Activated T-cell treated with anti-CD3 and anti-CD28 coated beads, Interleukin-2, amount 50 U/mL, for 4 hours (primary cell): ENCODE results near the gene MOGAT2. TPM values are rescaled to one million over a fixed set of nuclear protein-coding genes. Genes with fewer than 3 reads are reported as not detected.
"Not testable (repeated sequence)": the region's sequence is repeated elsewhere in the genome, so short reads cannot be mapped to it uniquely, and the experiment has no call there.

Experiments used
- ATAC-seq, 2 donors: fragments of 200-7000 bp; cut with Tn5 transposase; one replicate each; pipeline ENCODE4 v1.10.0; 2021
- DNase-seq: peaks from one replicate; pipeline ENCODE4 v3.0.0-alpha.2; 2020
- H3K27me3 Mint-ChIP-seq: one replicate; pipeline ENCODE4 v1.8.0; 2021; ENCODE audit warnings: low read depth, mixed read lengths
- H3K36me3 Mint-ChIP-seq: one replicate; pipeline ENCODE4 v1.8.0; 2022; ENCODE audit warnings: mixed read lengths; ENCODE audit not compliant: insufficient read depth
- H3K4me1 Mint-ChIP-seq: one replicate; pipeline ENCODE4 v1.8.0; 2021; ENCODE audit warnings: low read depth, mixed read lengths
- H3K4me3 Mint-ChIP-seq: one replicate; pipeline ENCODE4 v1.8.0; 2021; ENCODE audit warnings: mild to moderate bottlenecking, moderate library complexity, mixed read lengths
- H3K9me3 Mint-ChIP-seq: one replicate; pipeline ENCODE4 v1.8.0; 2021; ENCODE audit warnings: mixed read lengths
- total RNA-seq, 3 donors: library from RNA; stranded (reverse); gene quantifications; one replicate each; pipeline ENCODE4 v1.2.1, GENCODE V29; 2021

The MOGAT2 gene
- total RNA-seq, result under 1 TPM in 1 of 3 donors, not detected in 2; 0.13 TPM

DNA sequence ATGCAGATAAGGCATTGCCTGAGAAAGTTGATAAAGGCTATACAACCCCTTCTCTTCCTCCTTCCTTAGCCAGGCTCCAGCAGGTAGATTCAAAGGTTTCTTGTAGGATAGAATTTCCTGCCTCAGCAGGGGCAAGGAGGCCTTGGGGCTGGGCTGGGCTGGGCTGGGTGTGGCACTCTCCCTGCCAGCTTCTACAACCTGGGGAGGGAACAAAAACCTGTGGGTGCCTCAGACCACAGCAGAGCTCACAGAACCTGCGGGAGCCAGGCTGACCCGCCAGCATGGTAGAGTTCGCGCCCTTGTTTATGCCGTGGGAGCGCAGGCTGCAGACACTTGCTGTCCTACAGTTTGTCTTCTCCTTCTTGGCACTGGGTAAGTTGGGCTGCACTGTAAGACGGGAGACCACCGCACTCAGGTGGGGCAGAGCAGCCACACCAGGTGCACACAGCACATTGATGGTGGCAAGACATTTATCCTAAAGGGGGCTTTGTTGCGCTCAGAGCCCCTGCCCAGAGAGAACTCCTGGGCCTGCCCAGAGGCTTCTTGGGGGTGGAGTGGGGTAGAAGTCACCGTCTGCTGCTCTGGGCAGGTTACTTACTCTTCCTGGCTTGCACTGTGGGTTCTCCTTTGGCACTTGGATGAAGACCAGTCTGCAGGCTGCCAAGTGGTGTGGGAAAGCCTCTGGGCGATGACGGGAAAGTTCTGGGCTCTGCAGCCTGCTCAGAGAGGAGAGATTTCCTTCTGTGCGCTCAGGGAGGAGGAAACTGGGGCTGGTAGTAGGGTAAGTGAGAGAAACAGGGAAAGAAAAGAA lies at the start of gene MOGAT2:
MOGAT2 (plus strand) TSS at position 231 of the 811 bp plus-strand sequence; CDS start at position 282, 51 bp downstream.
- DNase-seq (no peak), ATAC-seq (no peak)
- no peaks in the 10 kb centered on the region for H3K9me3 Mint-ChIP-seq
- H3K27me3 Mint-ChIP-seq, result no peaks in the 10 kb centered on the region
- H3K4me3 Mint-ChIP-seq, result no peak within 1 kb of the TSS
- H3K36me3 Mint-ChIP-seq, result no peaks in the 10 kb centered on the region
- no peaks in the 10 kb centered on the region for H3K4me1 Mint-ChIP-seq

DNA sequence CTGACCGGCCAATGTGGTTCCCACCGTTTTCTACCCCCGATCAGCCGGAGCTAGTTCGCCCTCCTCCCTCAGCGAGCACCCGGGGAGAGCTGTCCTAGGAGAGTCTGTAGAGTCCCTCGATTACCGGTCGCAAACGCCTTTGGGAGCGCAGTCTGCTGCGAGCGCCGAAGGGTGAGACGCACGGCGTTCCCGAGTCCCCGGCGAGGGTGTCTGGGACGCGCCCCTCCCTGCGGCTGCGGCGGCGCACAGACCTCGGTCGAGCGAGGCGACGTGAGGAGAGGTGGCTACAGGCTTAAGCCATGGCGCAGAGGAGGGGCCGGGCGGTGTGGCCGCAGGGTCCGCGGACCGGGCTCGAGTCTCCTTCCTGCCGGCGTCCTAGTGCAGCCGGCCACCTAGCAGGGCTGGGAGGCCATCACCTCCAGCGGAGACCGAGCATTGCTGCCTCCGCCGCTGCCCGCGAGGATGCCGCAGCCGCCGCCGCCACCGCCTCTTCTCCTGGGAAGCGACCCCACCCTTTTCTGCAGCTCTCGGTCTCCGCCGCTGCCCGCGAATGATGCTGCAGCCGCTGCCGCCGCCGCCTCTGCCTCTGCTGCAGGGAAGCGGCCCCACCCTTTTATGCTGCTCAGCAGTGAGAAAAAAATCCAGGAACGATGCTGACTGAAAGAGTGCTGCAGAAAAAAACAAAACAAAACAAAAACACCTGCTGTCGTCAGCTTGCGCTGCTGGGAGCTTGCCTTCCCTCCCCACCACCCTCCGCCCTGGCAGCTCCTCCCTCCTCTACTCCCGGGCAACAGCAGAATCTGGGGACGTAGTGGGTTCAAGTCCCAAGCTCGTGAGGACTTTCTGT lies 49.0 kb upstream of the MOGAT2 start, which contains the start of gene MAP6:
MAP6 (minus strand) TSS at position 588 of the 847 bp plus-strand sequence. CDS start 669 bp downstream, outside the sequence.
- no peaks in the 10 kb centered on the region for H3K9me3 Mint-ChIP-seq
- ATAC-seq (peak; percentile 58 to 59), DNase-seq (no peak)
- peaks cover 71% of the 10 kb centered on the region for H3K27me3 Mint-ChIP-seq
- no peaks in the 10 kb centered on the region for H3K36me3 Mint-ChIP-seq
- peaks cover 10% of the 10 kb centered on the region for H3K4me1 Mint-ChIP-seq
- H3K4me3 Mint-ChIP-seq, result peak within 1 kb of the TSS; percentile 80

DNA sequence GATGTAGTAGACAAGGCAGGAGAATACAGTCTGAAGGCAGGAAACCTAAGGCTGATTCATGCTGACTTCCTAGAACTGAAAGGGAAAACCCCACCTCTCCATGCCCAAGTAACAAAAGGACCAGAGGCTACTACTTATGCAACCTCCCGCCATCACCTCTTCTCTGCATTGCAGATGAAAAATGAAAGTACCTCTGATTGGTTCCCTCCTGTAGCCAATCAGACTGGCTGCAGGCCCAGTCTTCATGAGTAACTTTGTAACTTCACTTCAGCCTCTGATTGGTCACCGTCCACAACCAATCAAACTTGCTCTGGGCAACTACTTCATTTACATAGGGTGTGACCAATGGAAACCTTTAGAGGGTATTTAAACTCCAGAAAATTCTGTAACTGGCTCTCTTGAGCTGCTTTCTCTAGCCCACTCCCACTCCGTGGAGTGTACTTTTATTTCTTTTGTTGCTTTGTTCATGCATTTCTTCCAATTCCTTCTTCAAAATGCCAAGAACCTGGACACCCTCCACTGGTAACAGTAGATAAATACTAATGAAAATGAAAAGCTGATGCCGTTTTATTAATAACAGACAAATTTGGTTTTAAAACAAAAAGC lies 43.6 kb upstream of the MOGAT2 start:
- H3K27me3 Mint-ChIP-seq, result peaks cover 45% of the 10 kb centered on the region
- DNase-seq, result no peak
- ATAC-seq, result peak; percentile 78 to 85

DNA sequence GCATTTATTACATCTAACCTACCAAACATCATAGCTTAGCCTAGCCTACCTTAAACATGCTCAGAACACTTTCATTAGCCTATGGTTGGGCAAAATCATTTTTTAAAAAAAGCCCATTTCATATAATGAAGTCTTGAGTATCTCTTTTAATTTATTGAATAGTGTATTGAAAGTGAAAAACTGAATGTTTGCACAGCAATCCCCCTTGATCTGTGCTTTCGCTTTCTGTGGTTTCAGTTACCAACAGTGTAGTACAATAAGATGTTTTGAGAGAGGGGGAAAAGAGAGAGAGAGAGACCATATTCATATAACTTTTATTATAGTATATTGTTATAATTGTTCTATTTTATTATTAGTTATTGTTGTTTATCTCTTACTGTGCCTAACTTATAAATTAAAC lies 40.4 kb upstream of the MOGAT2 start:
- ATAC-seq (peak; percentile 59 to 60), DNase-seq (no peak)
- Mint-ChIP-seq H3K4me3 (no peak overlapping the region), H3K4me1 (peaks cover 4% of the 10 kb centered on the region), H3K9me3 (no peaks in the 10 kb centered on the region), H3K36me3 (no peaks in the 10 kb centered on the region), H3K27me3 (peaks cover 26% of the 10 kb centered on the region)

More for the DNA sequence above, 43.6 kb upstream of the MOGAT2 start:
- Mint-ChIP-seq H3K4me1 (peaks cover 5% of the 10 kb centered on the region), H3K4me3 (no peak overlapping the region), H3K36me3 (no peaks in the 10 kb centered on the region), H3K9me3 (no peaks in the 10 kb centered on the region)

DNA sequence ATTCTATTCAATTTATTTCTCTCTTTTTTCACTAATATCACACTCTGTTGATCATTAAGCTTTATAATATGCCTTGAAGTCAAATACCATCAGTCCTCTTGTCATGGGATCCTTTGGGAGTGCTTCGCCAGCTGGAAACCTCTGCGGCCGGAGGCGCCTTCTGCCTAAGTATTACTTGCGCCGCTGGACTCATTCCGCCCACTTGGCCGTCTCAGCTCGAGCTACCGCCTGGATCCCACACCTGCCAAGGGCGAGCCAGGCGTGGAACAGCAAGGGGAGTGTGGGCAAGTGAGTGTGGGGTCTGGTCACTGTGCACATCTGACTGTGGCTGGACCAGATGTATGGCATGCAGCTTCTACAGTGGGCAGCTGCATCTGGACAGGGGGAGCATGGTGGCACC lies 39.7 kb upstream of the MOGAT2 start:
- peaks cover 24% of the 10 kb centered on the region for H3K27me3 Mint-ChIP-seq
- no peaks in the 10 kb centered on the region for H3K9me3 Mint-ChIP-seq
- no peak overlapping the region for H3K4me3 Mint-ChIP-seq
- DNase-seq (no peak), ATAC-seq (no peak)
- H3K36me3 Mint-ChIP-seq, result no peaks in the 10 kb centered on the region
- H3K4me1 Mint-ChIP-seq, result peaks cover 4% of the 10 kb centered on the region

DNA sequence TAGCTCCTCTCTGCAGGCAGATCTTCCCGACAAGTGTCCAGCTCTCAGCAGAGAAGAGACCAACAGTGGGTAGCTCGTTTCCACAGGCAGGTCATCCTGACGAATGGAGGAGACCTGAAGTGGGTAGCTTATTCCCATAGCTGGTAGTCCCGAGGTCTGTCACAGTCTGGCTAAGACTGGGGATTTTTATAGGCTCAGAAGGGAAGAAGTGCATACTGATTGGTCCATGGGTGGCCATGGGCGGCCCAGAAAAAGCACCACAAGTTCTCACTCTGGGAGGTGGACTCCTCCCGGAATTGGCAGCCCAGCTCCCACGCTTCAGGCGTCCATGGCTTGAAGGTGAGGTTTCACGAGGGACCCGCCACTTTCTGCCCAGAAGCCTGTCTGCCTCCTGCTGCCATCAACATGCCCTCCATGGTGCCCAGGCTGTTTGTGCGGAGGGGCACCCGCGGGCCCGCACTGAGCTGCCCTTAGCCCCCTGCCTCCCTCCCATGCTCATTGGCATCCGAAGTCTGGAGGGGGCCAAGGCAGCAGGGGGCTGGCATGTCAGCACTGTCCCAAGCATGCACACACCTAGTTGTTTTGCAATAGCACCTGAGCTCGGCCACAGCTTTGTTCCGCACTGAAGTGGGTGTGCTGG lies 38.9 kb upstream of the MOGAT2 start:
- Mint-ChIP-seq H3K27me3 (peaks cover 31% of the 10 kb centered on the region), H3K9me3 (no peaks in the 10 kb centered on the region), H3K4me1 (peaks cover 4% of the 10 kb centered on the region), H3K36me3 (no peaks in the 10 kb centered on the region), H3K4me3 (no peak overlapping the region)
- no peak for ATAC-seq
- no peak for DNase-seq

DNA sequence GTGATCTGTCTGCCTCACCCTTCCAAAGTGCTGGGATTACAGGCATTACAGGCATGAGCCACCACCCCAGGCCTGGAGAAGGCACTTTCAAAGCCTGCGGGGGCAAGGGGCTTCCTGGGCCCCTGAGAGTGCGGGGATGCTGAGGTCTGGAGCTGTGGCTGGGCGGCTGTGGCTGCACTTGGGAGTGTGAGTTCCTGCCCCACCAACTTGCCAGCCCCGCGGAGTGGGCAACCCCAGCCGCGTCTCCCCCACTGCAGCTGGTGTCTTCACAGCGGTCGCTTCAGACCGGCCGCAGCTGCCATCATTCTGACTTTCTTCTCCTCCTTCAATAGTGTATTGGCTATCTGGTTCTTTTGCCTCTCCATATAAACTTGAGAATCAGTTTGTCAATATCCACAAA lies 38.1 kb upstream of the MOGAT2 start:
- Mint-ChIP-seq H3K36me3 (no peaks in the 10 kb centered on the region), H3K9me3 (no peaks in the 10 kb centered on the region), H3K27me3 (peaks cover 37% of the 10 kb centered on the region), H3K4me3 (no peak overlapping the region), H3K4me1 (peaks cover 4% of the 10 kb centered on the region)
- DNase-seq (no peak), ATAC-seq (no peak)

DNA sequence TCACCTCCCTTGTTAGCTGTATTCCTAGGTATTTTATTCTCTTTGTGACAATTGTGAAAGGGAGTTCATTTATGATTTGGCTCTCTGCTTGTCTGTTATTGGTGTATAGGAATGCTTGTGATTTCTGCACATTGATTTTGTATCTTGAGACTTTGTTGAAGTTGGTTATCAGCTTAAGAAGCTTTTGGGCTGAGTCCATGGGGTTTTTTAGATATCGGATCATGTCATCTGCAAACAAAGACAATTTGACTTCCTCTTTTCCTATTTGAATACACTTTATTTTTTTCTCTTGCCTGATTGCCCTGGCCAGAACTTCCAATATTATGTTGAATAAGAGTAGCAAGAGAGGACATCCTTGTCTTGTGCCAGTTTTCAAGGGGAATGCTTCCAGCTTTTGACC lies 33.8 kb upstream of the MOGAT2 start:
- DNase-seq, ATAC-seq, H3K4me3 Mint-ChIP-seq, H3K4me1 Mint-ChIP-seq, H3K36me3 Mint-ChIP-seq: not testable (repeated sequence)
- Mint-ChIP-seq H3K27me3 (peaks cover 58% of the 10 kb centered on the region), H3K9me3 (peaks cover 22% of the 10 kb centered on the region)

DNA sequence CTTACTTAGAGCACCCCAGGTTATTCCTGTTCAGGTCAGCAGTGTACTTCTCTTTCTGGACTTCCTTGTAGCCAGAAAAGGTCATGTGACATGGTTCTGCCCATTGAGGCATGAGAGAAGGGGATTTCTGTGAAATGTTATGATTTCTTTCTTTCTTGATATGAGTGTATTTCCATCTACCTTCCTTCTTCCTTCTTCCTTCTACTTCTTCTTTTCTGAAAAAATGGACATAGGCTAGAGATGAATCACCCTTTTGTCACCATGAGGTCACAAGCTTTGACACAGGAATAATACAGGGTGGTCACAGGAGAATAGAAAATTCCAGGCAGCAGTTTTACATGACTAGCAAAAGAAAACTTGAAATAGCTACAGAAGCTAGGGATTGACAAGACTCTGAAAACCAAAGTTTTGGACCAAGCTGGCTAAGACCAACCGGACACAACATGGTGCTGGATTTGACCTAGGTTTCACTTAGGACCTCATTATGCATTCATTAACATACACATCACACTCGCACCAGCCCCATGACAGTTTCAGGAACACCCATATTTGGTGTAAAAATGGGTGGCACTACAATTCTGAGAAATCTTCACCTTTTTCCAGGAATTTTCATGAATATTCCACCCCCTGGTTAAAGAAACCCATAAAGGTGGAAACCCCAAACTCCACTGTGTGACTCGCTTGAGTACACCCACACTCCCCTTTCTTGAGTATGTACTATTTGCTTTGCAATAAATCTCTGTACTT lies 27.6 kb upstream of the MOGAT2 start:
- peaks cover 18% of the 10 kb centered on the region for H3K9me3 Mint-ChIP-seq
- no peak overlapping the region for H3K4me3 Mint-ChIP-seq
- peaks cover 3% of the 10 kb centered on the region for H3K36me3 Mint-ChIP-seq
- peaks cover 11% of the 10 kb centered on the region for H3K4me1 Mint-ChIP-seq
- ATAC-seq (peak; percentile 53 to 59), DNase-seq (no peak)
- H3K27me3 Mint-ChIP-seq, result peaks cover 45% of the 10 kb centered on the region

DNA sequence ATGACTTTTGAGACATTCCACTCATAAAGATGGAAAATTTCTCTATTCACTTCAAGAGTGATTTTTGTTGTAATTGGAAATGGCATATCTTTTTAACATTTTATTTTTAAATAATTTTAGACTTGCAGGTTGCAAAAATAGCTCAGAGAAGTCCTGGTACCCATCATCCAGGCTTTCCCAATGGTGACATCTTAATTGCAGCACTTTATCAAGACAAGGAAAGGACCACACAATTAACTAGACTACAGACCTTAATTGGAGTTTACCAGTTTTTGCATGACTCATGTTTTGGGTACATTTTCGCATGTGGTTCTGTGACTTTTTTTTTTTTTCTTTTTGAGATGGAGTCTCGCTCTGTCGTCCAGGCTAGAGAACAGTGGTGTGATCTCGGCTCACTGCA lies 25.8 kb upstream of the MOGAT2 start:
- Mint-ChIP-seq H3K4me3 (no peak overlapping the region), H3K27me3 (peaks cover 47% of the 10 kb centered on the region), H3K4me1 (peaks cover 11% of the 10 kb centered on the region), H3K9me3 (peaks cover under 1% of the 10 kb centered on the region), H3K36me3 (peaks cover under 1% of the 10 kb centered on the region)
- no peak for ATAC-seq
- DNase-seq, result no peak

DNA sequence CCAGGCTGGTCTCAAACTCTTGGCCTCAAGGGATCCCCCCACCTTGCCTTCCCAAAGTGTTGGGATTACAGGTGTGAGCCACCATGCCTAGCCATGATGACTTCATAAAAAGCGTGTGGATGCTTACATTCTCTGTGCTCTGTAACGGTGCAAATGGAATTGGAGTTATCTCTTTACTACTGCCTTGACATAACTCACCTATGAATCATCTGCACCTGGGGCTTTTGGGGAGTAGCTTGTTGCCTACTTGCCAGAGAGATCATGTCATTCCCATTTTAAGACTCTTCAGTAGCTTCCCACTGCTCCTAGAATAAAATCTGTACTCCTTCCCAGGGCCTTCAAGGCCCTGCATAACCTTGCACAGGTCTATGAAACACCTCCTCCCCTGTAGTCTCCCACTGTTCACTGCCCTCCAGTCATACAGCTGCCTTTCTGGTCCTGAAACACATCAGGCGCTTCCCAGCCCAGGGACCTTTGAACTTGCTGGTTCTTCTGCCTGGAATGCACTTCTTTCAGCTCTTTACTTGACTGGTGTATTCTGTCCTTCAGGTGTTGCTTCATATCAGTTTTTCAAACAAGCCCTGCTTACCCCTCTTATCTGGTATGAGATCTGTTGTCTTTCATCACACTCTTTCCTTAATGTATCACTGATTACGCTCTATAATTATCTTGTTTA lies 19.6 kb upstream of the MOGAT2 start:
- H3K9me3 Mint-ChIP-seq, result no peaks in the 10 kb centered on the region

DNA sequence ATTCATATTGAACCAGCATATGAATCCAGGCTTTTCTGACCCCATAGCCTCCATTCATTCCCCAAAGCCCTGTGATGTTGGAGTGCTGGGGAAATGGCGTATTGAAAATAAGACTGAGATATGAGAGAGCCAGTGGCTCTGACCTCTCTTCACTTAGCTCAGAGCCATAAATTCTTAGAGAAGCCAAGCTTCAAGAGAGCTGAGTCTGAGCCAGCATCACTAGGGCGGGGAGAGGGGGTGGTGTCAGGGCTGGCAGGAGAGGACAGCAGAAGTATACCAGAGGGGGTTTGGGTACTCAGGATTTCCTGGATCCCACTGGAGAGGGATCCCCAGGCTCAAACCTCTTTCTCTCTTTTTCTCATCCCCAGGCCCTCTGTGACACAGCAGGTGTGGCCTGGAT lies 16.7 kb upstream of the MOGAT2 start:
- no peaks in the 10 kb centered on the region for H3K36me3 Mint-ChIP-seq
- ATAC-seq, result no peak

More for the DNA sequence above, 19.6 kb upstream of the MOGAT2 start:
- Mint-ChIP-seq H3K4me3 (no peak overlapping the region), H3K4me1 (no peaks in the 10 kb centered on the region), H3K27me3 (peaks cover 42% of the 10 kb centered on the region), H3K36me3 (no peaks in the 10 kb centered on the region)
- DNase-seq (no peak), ATAC-seq (no peak)

DNA sequence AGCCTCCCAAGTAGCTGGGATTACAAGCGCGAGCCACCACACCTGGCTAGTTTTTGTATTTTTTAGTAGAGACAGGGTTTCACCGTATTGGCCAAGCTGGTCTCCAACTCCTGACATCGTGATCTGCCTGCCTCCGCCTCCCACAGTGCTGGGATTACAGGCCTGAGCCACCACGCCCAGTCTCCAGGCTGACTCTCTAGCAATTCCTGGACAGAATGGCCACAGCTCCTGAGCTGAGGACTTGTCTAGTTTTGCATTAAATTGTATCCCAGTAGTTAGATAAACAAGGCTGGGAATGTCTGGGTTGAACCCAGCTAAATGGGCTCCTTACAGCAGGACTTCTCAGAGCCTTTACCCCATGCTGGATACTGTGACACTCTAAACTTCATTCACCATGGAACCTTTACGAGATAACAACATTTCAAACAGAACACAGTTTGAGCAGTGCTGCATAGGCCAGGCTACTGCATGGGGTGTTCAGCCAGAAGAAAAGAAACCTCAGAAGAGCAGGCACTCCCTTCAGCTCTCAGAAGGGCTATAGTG lies 13.9 kb upstream of the MOGAT2 start:
- no peaks in the 10 kb centered on the region for H3K36me3 Mint-ChIP-seq
- H3K27me3 Mint-ChIP-seq, result peaks cover 13% of the 10 kb centered on the region

More for the DNA sequence above, 16.7 kb upstream of the MOGAT2 start:
- Mint-ChIP-seq H3K9me3 (no peaks in the 10 kb centered on the region), H3K27me3 (peaks cover 29% of the 10 kb centered on the region), H3K4me3 (no peak overlapping the region), H3K4me1 (peaks cover 2% of the 10 kb centered on the region)
- DNase-seq, result no peak

More for the DNA sequence above, 13.9 kb upstream of the MOGAT2 start:
- Mint-ChIP-seq H3K4me1 (peaks cover 2% of the 10 kb centered on the region), H3K9me3 (no peaks in the 10 kb centered on the region), H3K4me3 (no peak overlapping the region)
- no peak for ATAC-seq
- no peak for DNase-seq
